DND-41 (cell line): ENCODE data around the gene PAFAH1B1.

ENCODE experiments used
- EZH2 ChIP-seq: IDR thresholded peaks from 3 replicates; pipeline ENCODE4 v1.6.1; 2012; ENCODE audit warnings: borderline replicate concordance, low read depth, mild to moderate bottlenecking, moderate library complexity, low read length, inconsistent platforms; ENCODE audit not compliant: severe bottlenecking
- TF ChIP-seq, protein P1 (sequence below): IDR thresholded peaks from 2 replicates; pipeline ENCODE4 v1.5.1; 2012; ENCODE audit warnings: borderline replicate concordance, low read length, moderate library complexity, mild to moderate bottlenecking; ENCODE audit not compliant: poor library complexity, severe bottlenecking; ENCODE audit errors: extremely low read depth

DNA sequence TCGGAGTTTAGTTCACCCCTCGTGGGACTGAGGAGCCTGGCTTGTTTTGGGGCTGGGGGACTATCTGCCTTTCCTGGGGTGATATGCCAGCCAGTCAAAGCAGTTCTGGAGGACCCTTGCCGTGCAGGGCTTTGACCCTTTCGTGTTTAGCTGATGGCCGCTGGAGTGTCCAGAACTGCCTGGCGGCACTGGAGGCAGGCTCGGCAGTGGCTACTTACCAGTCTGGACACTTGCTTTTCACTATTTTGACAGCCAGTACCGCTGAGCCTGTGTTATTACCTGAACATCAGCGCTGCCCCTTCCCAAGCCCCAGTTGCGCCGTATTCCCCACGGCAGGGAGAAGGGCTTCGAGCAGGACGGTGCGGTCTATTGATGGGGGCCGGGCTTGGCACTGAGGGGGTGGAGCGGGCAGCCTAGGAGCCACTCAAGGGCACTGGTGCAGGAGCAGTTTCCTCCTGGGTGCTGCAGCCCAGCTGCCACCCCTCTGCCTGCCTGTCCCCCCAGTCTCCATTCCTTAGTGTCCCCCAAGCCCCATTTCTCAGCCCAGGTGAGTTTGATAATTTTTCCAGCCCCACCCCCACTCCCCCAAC lies 137.4 kb downstream of the PAFAH1B1 start:
- TF ChIP-seq, protein P1, sequence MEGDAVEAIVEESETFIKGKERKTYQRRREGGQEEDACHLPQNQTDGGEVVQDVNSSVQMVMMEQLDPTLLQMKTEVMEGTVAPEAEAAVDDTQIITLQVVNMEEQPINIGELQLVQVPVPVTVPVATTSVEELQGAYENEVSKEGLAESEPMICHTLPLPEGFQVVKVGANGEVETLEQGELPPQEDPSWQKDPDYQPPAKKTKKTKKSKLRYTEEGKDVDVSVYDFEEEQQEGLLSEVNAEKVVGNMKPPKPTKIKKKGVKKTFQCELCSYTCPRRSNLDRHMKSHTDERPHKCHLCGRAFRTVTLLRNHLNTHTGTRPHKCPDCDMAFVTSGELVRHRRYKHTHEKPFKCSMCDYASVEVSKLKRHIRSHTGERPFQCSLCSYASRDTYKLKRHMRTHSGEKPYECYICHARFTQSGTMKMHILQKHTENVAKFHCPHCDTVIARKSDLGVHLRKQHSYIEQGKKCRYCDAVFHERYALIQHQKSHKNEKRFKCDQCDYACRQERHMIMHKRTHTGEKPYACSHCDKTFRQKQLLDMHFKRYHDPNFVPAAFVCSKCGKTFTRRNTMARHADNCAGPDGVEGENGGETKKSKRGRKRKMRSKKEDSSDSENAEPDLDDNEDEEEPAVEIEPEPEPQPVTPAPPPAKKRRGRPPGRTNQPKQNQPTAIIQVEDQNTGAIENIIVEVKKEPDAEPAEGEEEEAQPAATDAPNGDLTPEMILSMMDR = no peak
- no peak for TF ChIP-seq EZH2
